NCI-H1930 (cell line): ENCODE data around the gene ANKLE2.
A peak's percentile ranks its signal among the peaks of the same experiment; 100 is the strongest.
"Not testable (repeated sequence)": the region's sequence is repeated elsewhere in the genome, so short reads cannot be mapped to it uniquely, and the experiment has no call there.

Experiments used
- DNase-seq, 2 experiments: peaks; one replicate each; lab custom pipeline; 2025; lab: John Stamatoyannopoulos, UW

The ANKLE2 gene

DNA sequence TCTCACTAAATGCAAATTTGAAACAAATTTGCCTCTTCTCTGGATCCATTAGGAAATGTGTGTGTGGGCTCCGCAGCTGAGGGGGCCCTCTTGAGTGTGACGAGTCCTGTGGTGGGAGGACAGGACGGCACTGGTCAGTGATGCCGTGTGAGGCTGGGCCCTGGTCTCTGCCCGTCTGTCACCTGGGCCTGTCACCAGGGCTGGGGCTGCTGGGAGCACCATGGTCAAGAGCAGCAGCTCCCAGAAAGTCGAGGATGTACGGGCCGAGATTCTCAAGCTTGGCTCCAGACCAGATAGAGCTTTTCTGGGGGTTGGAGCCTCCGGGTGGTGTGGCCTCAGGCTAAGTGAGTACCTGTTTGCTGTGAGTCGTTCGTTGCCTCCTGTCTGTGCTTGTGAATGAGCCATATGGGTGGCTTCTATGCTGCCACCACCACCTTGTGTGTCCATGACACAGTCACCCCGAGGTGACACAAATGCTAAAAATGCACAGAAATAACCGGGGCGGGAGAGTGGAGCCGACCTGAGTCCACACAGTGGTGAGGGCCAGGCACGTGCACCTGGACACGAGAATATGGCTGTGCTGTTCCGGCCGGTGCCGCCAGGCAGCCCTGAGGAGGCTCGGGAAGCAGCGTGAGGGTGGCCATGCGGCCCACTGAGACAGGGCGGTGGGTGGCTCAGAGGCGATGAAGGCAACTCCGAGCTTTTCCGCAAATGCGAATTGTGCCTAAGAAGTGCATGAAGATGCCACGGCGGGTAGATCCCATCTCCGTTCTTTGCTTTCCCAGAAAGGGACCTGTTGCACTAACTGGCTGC lies 42.3 kb downstream of the ANKLE2 start:
- no peak for DNase-seq

DNA sequence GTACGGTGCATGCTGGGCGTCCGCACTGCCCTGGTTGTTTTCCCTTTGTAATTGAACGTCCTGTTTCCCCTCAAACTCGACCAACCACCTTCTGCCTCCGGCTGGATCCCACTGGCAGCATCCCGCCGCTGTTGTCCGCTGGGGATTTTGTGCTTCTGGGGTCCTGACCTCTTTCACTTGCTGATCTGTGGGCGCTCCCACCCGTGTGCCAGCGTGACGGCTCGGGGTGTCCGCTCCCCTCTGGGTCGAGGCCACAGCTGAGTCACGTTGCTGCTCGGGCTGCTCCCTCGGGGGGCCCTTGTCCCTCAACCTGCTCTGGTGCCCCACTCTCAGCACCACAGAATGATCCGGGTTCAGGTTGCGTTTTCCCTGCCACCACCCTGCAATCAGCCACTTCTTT lies 43.0 kb downstream of the ANKLE2 start:
- DNase-seq = no peak

- no peak for DNase-seq
Observed at GRCh38 chr12:132717531-132718387, 43.9 kb downstream of the ANKLE2 start.

- DNase-seq = no peak
Observed at GRCh38 chr12:132717011-132717410, 44.6 kb downstream of the ANKLE2 start.

DNA sequence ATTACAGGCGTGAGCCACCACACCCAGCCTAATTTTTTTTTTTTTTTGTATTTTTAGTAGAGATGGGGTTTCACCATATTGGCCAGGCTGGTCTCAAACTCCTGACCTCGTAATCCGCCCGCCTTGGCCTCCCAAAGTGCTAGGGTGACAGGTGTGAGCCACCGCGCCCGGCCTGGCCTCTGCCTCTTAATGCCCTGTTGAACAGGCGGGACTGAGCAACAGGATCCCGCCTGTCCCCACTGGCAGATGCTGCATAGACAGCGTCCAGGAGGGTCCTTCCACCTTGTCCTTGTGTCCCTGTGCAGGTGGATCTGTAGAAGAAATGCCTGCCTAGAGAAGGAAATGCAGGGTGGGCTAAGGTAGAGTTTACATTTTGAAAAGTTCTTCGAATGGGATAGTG lies 45.3 kb downstream of the ANKLE2 start:
- DNase-seq = no peak

GRCh38 chr12:132715874-132716273 lies 45.8 kb downstream of the ANKLE2 start:
- no peak for DNase-seq

DNA sequence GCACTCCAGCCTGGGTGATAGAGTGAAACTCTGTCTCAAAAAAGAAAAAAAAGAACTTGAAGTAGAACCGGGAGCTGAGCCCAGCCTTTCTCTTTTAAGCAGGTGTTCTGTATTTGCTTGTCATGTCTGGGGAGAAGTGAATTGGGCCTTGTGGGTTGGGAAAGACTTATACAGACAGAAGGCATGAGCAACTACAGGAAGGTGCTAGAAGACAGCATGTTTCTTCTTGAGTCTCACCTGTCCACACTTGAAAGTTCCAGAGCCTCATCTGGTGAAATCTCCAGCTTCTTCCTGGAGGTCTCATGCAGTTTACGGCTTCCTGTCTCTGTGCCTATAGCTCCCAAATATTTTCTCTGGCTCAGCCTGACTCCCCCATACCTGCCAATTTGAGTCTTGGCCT lies 48.5 kb downstream of the ANKLE2 start:
- DNase-seq = no peak

GRCh38 chr12:132711080-132711843 lies 50.4 kb downstream of the ANKLE2 start:
- no peak for DNase-seq

GRCh38 chr12:132710405-132711079 lies 51.1 kb downstream of the ANKLE2 start, which contains the start of gene PGAM5:
PGAM5 (plus strand) TSS chr12:132710842; CDS start chr12:132710877, 35 bp downstream.
- peak; percentile 81 to 86 for DNase-seq

GRCh38 chr12:132710043-132710404 lies 51.6 kb downstream of the ANKLE2 start:
- DNase-seq = no peak

DNA sequence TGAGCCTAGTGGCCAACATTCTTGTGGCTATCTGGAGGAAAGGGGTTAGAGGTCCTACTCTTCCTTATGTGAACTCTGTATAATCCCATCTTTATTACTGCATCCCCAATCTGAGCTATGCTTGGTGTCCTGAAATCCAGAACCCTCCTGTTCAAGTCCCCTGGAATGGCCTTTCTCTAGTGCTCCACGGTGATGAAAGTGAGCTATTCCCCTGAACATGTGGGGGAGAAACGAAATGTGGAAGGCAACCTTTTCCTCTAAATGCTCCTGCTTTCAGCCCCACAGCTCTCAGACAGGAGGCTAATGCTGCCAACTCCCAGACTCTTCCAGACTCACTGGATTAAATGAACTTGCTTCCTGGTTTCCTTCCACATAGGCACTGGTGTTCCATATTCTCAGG lies 53.5 kb downstream of the ANKLE2 start:
- no peak for DNase-seq

DNA sequence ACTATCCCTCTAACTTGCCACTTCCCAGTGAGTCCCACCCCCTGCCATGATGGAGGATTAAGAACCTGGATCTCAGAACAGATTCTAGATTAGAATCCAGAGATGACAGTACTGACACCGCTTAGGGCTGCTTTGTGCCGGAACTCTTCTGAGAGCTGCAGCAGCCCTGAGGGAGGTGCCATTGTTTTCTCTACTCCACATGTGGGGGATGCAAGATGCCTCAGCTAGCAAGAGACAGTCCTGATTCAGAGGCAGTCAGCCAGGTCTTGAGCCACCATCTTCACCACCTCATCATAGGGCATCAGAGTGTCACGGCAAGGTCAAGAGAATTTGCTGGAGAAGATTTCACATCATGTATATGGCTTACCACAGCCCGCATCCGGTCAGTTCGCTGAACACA lies 54.4 kb downstream of the ANKLE2 start:
- DNase-seq = no peak

- no peak for DNase-seq
Observed at GRCh38 chr12:132703641-132704040, 58.0 kb downstream of the ANKLE2 start.

DNA sequence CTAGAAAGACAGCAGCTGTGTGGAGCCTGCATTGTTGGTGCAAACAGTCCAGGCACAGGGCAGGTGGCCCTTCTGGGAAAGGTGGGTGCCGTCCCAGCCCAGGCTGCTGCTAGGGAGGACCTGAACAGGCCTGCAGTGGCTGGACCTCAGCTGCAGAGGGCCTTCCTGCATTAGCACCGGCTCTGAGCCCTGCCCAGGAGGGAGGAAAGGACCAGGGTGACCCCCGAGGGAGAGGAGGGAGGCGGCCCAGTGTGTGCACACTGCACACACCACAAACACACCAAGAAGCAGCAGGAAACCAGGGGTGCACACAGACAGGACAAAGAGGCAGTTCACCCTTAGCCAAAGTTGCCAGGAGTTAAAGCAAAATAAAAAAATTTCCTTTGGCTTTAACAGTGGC lies 59.0 kb downstream of the ANKLE2 start:
- DNase-seq = no peak

DNA sequence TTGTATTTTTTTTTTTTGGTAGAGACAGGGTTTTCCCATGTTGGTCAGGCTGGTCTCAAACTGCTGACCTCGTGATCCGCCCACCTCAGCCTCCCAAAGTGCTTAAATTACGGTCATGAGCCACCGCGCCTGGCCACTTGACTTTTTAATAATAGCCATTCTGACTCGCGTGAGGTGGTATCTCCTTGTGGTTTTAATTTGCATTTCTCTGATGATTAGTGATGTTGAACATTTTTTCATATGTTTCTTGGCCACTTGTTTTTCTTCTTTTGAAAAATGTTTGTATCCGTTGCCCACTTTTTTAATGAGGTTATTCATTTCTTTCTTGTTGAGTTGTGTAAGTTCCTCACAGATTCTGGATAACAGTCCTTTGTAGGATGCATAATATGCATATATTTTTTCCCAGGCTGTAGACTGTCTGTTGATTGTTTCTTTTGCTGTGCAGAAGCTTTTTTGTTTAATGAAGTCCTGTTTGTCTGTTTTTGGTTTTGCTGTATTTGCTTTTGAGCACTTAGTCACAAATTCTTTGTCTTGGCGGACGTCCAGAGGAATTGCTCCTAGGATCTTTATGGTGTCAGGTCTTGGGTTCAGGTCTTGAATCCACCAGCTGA lies 61.3 kb downstream of the ANKLE2 start:
- DNase-seq = no peak

DNA sequence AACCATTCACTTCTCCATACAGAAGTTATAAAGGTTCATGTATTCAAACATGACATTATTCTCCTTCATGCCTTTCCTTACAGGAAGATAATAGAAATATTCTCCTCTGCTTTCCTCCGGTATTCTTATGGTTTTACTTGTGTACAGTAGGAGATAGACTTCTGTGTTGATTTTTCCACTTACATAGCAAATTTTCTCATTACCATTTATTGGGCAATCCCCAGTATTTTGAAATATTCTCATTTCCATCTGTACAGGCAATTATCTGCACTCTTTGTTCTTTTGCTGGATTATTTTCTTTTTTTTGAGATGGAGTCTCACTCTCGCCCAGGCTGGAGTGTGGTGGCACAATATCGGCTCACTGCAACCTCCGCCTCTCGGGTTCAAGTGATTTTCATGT lies 63.3 kb downstream of the ANKLE2 start:
- DNase-seq = no peak

DNA sequence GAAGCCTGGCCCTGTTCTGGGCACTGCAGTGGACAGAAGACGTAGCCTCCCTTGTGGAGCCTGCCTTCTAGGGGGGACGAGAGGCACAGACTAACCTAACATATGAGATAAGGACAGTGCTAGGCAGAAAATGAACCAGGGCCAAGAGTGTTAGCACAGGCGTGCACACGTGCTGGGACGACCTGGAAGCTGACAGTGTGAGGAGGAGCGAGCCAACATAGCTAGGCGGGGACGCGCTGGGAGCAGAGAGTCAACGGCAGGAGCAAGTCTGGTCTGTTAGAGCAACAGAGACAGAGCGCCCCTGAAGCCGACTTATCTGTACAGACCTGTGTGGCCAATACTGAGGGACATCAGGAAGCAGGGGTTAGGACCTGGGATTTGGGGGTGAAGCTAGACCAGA lies 66.2 kb downstream of the ANKLE2 start:
- no peak for DNase-seq

GRCh38 chr12:132694888-132695287 lies 66.7 kb downstream of the ANKLE2 start:
- DNase-seq = not testable (repeated sequence)

GRCh38 chr12:132692030-132692429 lies 69.6 kb downstream of the ANKLE2 start:
- not testable (repeated sequence) for DNase-seq

DNA sequence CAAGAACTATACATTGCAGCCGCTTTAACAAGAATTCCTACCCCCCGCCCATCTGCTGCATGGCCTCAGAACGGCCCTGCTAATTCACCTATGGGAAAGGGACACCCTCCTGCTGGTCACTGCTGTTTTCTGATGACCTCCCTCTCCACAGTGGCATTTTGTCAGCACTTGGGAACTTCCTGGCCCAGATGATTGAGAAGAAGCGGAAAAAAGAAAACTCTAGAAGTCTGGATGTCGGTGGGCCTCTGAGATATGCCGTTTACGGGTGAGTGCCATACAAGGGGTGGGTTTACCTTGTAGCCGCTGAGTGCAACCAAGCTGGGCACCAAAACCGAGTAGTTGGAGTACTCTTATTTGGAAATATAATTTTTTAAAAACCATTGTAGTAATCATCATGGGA lies 71.5 kb downstream of the ANKLE2 start:
- no peak for DNase-seq

DNA sequence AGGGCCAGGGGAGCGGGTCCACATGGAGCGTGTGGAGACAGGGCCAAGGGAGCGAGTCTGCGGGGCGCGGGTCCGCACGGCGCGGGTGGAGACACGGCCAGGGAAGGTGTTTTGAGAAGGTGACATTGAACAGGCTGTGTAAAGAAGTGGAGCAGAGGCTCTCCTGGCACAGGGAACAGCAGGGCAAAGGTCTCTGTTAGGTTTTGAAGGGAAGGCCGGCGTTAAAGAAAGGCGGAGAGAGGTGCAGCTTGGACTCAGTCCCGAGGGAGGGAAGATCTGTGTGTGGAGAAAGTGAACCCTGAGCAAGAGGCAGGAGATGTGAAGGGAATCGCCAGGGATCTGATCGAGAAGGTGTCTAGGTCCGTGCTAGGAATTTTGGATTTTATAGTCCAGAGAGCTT lies 72.4 kb downstream of the ANKLE2 start:
- no peak for DNase-seq
